GM19035 (cell line): Measurements from ENCODE around the gene ARL4C.

Experiments used
- ATAC-seq: cut with Tn5 transposase; IDR thresholded peaks from one replicate; pipeline ENCODE4 v1.9.1; 2021; ENCODE audit not compliant: unreplicated experiment

Gene ARL4C

GRCh38 chr2:234496835-234497593 lies at the start of gene ARL4C:
ARL4C (minus strand) TSS chr2:234497081; CDS start chr2:234496586, 495 bp downstream.
- ATAC-seq: peak; percentile 64

- ATAC-seq: no peak
These were observed 48.1 kb upstream of the ARL4C start for GRCh38 chr2:234544659-234545611.

DNA sequence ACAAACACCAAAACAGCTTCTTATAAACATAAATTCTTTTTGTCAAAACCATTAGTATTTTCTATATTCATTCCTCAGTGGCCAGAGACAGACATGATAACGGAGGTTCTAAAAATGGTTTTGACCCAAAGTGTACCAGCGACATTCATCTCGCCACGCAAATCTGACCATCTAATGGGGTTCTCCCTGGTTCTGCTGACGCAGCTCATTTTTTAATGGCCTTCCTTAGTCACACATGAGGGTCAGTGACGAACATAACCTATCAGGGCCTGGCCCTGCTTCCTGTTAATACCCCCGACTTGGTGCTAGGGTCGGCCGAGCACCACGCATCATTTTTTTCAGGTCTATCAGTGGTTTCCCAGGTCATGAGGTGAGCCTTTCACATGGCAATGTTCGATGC lies 45.9 kb upstream of the ARL4C start:
- no peak for ATAC-seq

- ATAC-seq: no peak
These were observed 41.0 kb upstream of the ARL4C start for GRCh38 chr2:234537929-234538328.

DNA sequence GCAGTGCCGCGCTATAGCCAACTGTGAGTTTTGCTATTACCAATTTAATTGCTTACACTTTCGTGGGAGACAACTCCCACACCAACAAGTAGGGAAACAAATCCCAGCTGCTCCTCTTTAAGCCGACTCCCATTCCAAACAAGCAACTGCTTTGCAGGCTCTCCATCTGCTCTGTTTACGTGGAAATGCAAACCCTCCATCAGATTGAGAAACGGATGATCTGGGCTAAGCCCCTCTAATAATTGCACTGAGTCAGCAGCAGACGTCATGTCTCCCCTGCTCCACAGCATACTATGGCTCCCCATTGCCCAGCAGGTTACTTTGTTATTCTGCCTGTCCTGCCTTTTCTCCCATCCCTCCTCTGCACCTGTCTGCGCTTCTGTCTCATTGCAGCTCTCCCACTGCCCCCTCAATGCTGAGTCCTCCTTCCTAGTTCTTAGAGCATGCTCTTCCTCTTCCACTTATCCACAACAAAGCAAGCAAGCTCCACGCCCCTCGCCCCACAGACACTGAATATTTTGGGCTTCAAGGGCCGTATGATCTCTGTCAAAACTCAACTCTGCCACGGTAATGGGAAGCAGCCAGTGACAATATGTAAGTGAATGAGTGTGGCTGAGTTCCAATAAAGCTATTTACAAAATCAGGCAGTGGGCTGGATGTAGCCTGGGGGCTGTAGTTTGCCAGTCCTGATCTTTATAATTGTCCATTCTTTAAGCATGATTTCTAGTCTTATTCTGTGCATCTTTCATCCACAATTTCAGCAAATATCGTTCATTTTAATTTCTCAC lies 39.5 kb upstream of the ARL4C start:
- no peak for ATAC-seq

- no peak for ATAC-seq
These were observed 38.6 kb upstream of the ARL4C start for GRCh38 chr2:234535464-234535863.

DNA sequence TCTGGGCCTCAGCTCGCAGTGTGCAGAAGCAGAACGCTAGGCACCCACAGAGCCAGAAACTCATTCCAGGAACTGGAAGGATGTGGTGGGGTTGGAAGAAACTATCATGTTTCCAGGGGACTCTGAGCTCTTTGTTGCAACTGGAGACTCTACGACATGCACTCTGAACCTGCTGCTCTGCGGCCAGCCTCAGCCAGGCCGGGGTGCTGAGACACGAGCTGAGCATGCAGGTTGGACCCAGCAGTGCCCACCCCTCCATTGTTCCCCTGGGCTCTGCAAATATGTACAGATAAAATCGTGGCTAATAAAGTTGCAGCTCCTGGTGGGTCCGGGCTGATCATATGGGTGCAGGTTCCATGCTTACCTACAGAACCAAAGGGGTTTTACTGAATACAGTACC lies 37.6 kb upstream of the ARL4C start:
- no peak for ATAC-seq

GRCh38 chr2:234533626-234534025 lies 36.7 kb upstream of the ARL4C start:
- no peak for ATAC-seq

DNA sequence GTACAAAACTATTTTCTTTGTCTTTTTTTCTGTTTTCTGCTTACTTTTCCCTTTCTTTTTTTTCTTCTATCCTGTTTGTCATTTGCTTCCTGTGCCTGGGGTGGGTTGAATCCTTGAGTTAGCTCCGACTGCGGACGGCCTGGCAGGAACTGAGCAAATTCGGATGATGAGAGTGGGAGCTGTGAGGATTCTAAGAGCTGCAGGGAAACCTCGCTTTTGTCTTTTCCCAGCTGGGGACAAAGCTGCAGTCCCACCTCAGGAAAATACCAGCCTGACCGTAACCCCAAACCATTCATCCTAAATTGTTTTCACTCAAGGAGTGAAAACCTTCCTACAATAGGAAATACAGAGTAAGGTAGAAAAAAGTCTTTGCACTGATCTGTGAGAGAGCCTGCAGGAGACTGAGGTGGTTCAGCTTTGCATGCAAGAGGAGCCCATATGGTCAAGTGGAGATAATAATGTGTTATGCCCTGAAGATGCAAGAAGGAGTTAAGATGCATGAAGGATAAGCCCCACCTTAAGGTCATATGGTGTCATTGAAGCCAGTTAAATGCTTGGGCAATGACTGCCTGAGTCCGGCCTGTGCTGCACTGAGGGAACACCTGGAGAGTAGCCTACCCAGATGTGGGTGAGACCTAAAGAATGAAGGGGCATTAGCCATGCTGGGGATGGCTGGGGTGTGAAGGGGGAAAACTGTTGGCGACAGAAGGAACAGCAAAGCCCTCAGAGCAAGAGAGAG lies 31.7 kb upstream of the ARL4C start:
- ATAC-seq: no peak

DNA sequence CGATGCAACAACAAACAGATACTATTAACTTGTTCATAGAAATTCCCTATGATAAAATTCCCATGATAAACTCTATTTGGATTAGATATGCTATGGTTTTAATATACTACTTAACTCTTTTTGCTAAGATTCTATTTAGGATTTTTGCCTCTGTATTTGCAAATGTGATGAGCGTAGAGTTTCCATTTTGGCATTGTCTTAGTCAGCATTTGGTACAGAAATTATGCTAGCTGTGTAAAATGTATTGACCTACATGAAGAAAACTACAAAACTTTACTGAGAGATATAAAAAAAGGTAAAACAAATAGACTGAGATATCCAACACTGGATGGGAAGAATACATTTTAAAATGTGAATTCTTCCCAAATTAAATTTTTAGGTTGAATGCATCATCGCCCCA lies 29.8 kb upstream of the ARL4C start:
- no peak for ATAC-seq

DNA sequence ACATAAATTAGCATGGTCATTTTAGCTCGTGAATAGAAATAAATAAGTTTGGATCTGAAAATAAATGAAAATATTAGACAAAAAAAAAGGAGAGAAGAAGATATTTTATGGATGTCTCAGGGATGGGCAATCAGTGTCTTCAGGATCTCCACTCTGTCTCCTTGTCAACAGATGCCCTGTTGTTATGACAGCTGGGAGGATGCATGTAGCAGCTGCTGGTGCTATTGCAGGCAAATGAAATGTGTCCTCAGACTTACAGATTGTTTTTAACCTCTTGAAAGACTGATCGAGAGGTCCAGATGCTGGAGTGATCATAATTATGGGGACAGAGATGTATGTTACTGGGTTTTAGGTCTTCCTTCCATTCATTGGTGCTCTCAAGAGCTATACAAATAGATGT lies 24.7 kb upstream of the ARL4C start:
- no peak for ATAC-seq

DNA sequence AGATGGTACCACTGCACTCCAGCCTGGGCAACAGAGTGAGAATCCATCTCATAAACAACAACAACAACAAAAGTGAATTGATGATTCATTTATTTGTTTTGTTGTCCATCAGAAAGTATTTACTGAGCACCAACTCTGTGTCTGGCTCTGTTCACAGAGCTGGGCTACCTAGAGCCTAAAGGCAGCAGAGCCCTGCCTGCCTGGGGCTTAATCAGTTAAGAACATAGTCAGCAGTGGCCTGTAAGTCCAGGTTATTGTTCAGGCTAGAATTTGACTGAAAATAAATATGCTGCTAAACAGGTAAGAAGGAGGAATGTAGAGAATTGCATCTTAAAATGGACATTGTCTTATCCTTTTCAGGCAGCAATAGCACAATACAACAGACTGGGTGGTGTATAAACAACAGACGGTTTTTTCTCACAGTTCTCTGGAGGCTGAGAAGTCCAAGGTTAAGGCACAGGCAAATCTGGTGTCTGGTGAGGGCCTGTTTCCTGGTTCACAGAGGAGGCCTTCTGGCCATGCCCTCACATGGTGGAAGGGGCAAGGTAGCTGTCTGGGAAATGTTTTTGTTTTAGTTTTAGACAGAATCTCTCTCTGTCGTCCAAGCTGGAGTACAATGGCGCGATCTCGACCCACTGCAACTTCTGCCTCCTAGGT lies 22.2 kb upstream of the ARL4C start:
- ATAC-seq: no peak

GRCh38 chr2:234517971-234518370 lies 21.1 kb upstream of the ARL4C start:
- no peak for ATAC-seq

DNA sequence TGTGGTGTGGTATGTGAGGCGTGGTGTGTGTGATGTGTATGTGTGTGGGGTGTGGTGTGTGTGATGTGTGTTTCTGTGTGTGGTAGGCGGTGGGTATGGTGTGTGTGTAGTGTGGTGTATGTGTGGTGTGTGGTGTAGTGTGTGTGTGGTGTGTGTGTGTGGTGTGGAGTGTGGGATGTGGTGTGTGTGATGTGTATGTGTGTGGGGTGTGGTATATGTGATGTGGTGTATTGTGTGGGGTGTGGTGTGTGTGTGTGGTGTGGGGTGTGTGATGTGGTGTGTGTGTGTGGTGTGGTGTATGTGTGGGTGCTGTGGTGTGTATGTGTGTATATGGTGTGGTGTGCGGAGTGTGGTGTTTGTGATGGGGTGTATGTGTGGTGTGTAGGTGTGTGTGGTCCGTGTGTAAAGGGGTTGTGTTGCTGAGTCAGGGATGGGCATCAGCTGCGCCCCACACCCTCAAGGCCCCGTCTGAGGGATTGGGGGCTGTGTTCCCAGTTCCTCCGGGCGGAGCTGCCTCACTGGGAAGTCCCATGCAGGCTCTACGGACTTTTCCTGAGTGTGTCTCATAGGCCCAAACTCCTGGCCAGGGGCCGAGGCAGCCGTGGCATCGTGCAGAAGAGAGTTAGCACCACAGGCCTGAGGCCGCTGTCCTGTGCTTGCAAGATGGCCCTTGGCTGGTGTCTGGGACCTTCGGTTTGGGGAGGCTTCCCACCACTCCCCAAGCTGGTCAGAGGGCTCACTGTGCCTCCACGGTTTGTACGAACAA lies 18.2 kb upstream of the ARL4C start:
- ATAC-seq: no peak

DNA sequence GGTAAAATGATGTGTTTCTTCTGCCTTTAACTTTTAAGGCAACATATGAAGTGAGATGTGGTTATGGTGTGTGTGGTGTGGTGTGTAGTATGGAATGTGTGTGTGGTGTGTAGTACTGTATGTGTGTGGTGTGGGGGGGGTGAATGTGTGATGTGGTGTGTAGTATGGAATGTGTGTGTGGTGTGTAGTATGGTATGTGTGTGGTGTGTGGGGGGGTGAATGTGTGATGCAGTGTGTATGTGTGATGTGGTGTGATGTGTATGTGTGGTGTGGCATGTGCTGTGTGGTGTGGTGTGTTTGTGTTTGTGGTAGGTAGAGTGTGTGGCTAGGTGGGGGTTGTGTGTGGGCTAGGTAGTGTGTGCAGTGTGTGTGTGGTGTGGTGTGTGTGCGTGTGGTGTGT lies 17.2 kb upstream of the ARL4C start:
- ATAC-seq: no peak

DNA sequence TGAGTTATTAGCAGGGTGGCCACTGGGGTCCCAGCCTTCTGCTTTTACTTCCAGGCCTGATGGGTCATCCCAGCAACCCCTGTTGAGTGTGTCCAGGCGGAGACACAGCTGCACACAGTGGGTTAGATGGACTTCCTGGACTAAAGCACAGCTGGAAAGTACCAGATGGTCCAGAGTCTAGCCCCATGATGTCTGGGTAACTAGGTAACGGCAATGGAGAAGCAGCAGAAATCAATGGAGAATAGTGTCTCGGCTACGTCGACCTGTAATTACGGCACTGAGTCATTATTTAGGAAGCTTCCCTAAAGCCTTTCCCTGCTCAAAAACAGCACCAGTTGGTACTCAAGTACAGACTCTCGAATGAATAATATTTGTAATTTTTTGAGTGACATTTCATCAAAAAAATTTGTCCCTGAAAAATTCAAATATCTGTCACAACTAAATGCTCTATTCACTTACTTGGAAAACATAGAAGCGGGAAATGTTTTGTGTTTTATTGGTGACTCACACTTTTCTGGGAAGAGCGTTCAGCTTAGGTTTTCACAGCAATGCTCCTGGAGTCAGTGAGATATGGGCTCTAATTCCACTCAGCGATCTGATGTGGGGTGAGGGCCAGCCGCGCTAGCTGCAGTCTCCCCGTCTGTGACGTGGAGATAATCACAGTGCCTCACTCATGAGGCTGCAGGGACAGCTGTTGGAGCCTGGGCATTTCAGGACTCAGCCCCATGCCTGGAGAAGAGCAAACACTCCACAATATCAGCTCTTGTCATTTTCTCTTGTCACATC lies 16.2 kb upstream of the ARL4C start:
- ATAC-seq: no peak

DNA sequence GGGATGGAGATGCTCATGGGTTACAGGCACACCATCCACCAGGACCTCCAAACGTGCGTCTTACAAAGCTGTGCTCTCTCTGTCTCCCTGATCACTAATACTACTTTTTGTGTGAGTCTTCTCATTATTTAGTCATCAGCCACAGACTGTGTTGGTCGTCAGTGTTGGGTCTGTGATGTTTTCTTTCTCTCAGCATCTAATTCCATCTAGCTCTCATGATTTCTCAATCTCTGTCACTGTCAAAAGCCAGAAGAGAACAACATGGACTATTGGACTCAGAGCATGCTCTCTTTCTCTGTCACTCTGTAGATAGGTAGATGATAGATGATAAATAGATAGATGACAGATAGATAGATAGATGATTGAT lies 6.0 kb upstream of the ARL4C start:
- ATAC-seq: no peak

GRCh38 chr2:234502285-234502918 lies 5.5 kb upstream of the ARL4C start:
- no peak for ATAC-seq
